LNCaP clone FGC (cell line): ENCODE data around the gene LGALSL.

Experiments used
- DNase-seq: peaks from one replicate; pipeline ENCODE4 v3.0.0-alpha.2; 2011; ENCODE audit warnings: low read depth
- H3K4me3 ChIP-seq: 2 replicates; pipeline ENCODE4 v1.5.1; 2011; ENCODE audit warnings: mild to moderate bottlenecking, low read depth, low read length, control low read depth
- TF ChIP-seq, protein P1 (sequence below): IDR thresholded peaks from 2 replicates; pipeline ENCODE4 v1.5.1; 2012; ENCODE audit warnings: mild to moderate bottlenecking; ENCODE audit not compliant: control insufficient read depth, insufficient read depth; ENCODE audit errors: extremely low read depth

LGALSL gene

DNA sequence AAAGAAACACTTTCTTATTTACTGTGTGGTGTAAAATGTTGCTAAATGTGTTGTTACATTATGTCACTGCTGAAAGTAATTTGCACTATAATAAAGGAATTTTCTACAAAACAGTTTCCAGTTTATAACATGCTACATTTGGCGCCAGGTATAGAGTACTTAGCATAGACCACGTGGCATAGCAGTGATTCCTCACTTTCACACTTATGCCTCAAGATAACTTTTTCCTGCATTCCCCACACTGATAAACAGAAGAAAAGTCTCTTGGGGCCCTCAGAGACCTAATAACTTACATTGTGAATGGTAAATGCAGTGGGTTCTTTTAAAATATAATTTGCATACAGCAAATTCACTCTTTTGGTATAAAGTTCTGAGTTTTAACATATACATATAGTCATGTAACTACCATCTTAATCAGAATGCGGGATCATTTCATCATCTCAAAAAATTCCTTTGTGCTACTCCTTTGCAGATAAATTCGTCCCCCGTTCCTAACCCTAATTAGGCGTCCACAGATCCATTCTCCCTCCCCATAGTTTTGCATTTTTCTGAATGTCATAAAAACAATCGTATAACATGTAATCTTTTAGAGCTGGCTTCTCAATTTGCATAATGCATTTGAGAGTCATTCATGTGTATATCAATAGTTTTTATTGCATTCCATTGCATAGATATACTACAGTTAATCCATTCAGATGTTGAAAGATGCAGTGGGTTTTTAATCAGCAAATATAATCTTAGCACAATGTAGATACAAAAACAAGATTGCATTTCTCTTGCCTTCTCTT lies 7.5 kb downstream of the LGALSL start:
- H3K4me3 ChIP-seq, result no peak overlapping the region
- TF ChIP-seq, protein P1, sequence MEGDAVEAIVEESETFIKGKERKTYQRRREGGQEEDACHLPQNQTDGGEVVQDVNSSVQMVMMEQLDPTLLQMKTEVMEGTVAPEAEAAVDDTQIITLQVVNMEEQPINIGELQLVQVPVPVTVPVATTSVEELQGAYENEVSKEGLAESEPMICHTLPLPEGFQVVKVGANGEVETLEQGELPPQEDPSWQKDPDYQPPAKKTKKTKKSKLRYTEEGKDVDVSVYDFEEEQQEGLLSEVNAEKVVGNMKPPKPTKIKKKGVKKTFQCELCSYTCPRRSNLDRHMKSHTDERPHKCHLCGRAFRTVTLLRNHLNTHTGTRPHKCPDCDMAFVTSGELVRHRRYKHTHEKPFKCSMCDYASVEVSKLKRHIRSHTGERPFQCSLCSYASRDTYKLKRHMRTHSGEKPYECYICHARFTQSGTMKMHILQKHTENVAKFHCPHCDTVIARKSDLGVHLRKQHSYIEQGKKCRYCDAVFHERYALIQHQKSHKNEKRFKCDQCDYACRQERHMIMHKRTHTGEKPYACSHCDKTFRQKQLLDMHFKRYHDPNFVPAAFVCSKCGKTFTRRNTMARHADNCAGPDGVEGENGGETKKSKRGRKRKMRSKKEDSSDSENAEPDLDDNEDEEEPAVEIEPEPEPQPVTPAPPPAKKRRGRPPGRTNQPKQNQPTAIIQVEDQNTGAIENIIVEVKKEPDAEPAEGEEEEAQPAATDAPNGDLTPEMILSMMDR, result no peak
- DNase-seq, result no peak

DNA sequence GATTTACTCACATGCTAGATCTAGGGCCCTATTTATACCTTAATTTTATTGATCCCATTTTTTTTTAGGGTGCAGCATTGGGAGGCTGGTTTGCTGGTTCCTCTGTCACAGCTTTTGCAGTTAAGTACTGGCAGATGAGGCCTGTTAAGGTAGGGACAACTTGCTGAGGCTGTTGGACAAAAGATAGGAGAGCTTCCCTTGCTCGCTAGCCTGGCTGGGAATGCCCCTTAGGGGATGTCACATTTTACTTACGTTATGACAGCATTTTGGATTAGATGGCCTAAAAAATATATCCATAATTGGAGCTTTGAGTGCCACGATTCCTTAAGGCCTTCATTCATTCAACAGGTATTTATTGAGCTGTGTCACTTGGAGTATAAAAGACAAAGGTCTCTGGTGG lies 8.2 kb downstream of the LGALSL start:
- no peak for DNase-seq
- no peak overlapping the region for H3K4me3 ChIP-seq
- TF ChIP-seq, protein P1, result no peak

DNA sequence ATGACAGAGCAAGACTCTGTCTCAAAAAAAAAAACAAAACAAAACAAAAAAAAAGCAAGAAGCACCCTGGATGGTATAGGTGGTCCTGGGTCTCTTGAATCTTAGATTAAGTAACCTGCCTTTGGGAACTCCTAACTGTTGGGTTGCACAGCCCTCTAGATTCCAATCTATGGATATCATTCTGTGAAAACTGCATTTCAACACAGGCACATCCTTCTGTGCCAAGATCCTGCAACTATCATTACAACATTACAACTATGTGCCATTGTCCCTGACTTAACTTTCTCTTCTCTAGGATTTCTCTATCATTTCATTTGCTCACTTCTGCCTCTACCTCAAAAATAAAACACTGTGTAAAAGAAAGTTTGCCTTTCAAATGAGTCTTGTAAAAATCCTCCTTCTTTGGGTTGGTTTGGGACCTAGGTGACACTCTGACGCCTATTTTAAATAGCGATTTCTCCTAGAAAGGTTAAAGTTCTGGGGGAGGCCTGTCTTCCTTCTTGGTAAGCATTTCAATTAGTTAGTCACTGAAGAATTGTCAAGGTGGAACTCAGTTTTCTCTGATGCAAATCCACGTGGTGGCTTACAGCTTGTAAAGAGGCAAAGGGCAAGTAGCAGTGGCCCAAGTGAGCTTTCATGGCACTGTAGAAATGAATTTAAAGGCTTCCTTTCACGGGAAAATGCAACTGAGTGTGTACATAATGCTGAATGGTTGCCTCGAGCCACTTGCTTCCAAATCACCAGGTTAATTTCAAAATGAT lies 9.2 kb downstream of the LGALSL start:
- no peak for DNase-seq
- TF ChIP-seq, protein P1, result no peak
- H3K4me3 ChIP-seq, result no peak overlapping the region

DNA sequence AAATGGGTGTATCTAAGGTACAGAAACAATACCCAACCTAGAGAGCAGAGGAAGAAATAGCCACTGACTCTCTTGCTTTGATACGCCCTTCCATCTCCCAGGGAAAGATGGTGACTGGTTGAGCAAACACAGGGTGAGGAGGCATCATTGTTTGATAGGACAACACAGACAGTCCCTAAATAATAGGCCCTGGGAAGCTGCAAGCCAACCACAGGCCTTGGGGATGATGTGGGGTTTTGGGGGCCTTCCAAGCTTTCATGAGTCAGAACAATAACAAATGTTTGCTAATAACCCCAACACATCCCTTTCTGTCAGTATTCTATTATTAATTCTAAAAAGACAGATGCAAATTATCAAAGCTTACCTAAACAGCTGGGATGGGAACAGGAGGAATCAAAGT lies 9.8 kb downstream of the LGALSL start:
- TF ChIP-seq, protein P1, result no peak
- no peak for DNase-seq
- no peak overlapping the region for H3K4me3 ChIP-seq

DNA sequence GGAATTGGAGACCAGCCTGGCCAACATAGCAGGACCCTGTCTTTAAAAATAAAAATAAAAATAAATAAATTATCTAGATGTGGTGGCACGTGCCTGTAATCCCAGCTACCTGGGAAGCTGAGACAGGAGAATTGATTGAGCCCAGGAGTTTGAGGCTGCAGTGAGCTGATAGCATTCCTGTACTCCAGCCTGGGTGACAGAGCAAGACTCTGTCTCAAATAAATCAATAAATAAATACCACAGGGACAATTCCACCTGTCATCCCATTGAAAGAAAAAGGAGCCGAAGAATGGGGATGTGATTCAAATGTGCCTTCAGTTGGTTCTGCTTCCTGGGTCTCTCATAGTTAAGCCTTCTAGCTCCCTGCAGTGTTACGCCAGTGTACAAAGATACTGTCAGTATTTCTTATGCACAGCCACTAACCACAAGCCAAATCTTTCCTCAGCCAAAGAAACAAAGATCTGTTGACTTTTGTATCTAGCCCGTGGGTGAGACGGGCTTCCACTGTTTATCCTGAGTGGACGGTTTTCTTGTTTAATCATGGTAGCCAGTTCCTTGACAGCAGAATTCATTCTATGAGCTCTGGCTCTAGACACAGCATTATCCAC lies 12.6 kb downstream of the LGALSL start:
- no peak overlapping the region for H3K4me3 ChIP-seq
- DNase-seq, result no peak
- TF ChIP-seq, protein P1, result no peak

DNA sequence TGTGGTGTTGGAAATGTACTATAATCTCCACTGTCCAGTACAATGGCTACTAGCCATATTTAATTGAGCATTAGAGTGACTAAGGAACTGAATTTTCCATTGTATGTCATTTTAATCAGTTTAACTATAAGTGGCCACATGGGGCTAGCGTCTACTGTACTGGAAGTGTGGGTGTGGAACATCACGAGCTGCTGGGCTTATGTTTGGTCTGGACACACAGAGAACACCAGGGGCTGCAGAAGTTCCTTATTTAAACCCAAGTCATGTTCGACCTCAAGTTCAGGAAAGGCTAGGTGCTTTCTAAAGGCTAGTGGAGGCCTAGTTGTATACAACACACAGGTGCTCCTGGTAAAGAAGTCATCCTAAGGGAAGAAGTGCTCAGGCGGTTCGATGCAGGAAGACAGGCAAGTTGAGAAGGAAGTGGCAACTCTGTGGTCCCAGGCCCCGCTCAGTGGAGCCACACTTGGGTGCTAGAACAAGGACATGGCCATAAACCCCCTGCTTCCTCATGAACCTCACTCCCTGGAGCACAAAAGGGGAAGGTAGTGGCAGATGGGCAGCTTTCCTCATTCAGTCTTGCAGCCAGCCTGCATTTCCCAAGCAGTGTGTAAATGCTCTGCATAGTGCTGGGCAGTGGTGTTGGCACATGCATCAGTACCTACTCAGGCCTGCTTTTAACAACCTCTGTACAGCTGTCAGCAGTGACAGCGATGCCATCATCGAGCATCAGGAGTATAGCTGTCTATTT lies 13.3 kb downstream of the LGALSL start:
- TF ChIP-seq, protein P1, result no peak
- H3K4me3 ChIP-seq, result no peak overlapping the region
- DNase-seq, result no peak
